Measurements from ENCODE around the gene TULP4. TPM values are rescaled to one million over a fixed set of nuclear protein-coding genes. Genes with fewer than 3 reads are reported as not detected.

The TULP4 gene
- total and polyA plus RNA-seq, 2 of the 8 experiments (the other 6 are each of a cell fraction or from before 2014, with no cell fraction given) = 7.7 to 51.6 TPM

- H3K56ac ChIP-seq (replicated peaks; ENCODE audit: insufficient read length, low read depth, low read length) = no peak overlapping the region
- H3K9ac ChIP-seq (replicated peaks in 1 of 4; ENCODE audit: extremely low read depth in 1 of 4, low read depth in 3 of 4, low read length in 3 of 4) = no peak overlapping the region
- TF ChIP-seq USF2 (IDR thresholded peaks at IDR 0.05; ENCODE audit: low read length) (no peak), CHD1 (IDR thresholded peaks at IDR 0.05; ENCODE audit: low read depth, low read length) (no peak), SIX5 (IDR thresholded peaks at IDR 0.05; ENCODE audit: low read depth, low read length) (no peak), POU5F1 (IDR thresholded peaks at IDR 0.05; ENCODE audit: low read depth, low read length) (no peak), HDAC2 (IDR thresholded peaks at IDR 0.05; ENCODE audit: borderline replicate concordance in 1 of 2, low read depth in 2 of 2, low read length in 2 of 2) (no peak), KDM5A (IDR thresholded peaks at IDR 0.05; ENCODE audit: low read length) (no peak), JUND (IDR thresholded peaks at IDR 0.05; ENCODE audit: low read length) (no peak), CTCF (IDR thresholded peaks at IDR 0.05; ENCODE audit: control extremely low read depth in 1 of 3, insufficient read depth in 1 of 3, low read depth in 1 of 3, low read length in 3 of 3) (no peak), RBBP5 (IDR thresholded peaks at IDR 0.05; ENCODE audit: borderline replicate concordance, low read depth, low read length) (no peak), RFX5 (IDR thresholded peaks at IDR 0.05; ENCODE audit: borderline replicate concordance, low read depth, low read length) (no peak)
Observed at GRCh38 chr6:158387578-158387977, 75.3 kb downstream of the TULP4 start.

More at GRCh38 chr6:158387578-158387977, 75.3 kb downstream of the TULP4 start:
- peaks cover 0 to 1% of the 10 kb centered on the region in 2 experiments for H4K20me1 ChIP-seq (replicated peaks in 1 of 2; ENCODE audit: control insufficient read depth in 1 of 2, insufficient read depth in 2 of 2, low read length in 2 of 2)
- H2BK15ac ChIP-seq (ENCODE audit: low read length) = no peak overlapping the region
- POLR2A ChIA-PET (ENCODE audit: partially characterized antibody) = no interaction called here
- H3K4ac ChIP-seq (replicated peaks; ENCODE audit: insufficient read length, low read depth, low read length) = no peak overlapping the region
- 89% methylated on average over 1 of the region's 1 CpG; no CpG with 5 or more reads in 1 of the 2 experiments for WGBS, 2 experiments (ENCODE audit: extremely low coverage in 1 of 2, insufficient coverage in 1 of 2, insufficient read length in 1 of 2, insufficient replicate concordance in 2 of 2, low coverage in 1 of 2, low lambda C conversion rate in 2 of 2, missing lambda C conversion rate in 1 of 2)
- no peak overlapping the region for H3K4me3 ChIP-seq (ENCODE audit: extremely low read depth in 1 of 4, insufficient read depth in 2 of 4, low read depth in 3 of 4, low read length in 4 of 4)
- no peak overlapping the region for H4K5ac ChIP-seq (ENCODE audit: insufficient read length, low read depth, low read length)
- H4K91ac ChIP-seq (replicated peaks; ENCODE audit: insufficient read length, low read length) = no peak overlapping the region
- H3K36me3 ChIP-seq (ENCODE audit: control insufficient read depth in 2 of 4, insufficient read depth in 4 of 4, low read length in 3 of 4) = peaks cover 0 to 4% (median 0%) of the 10 kb centered on the region in 4 experiments; a peak in 1 of 8 replicates
- no peak overlapping the region for H4K8ac ChIP-seq (ENCODE audit: extremely low read depth, insufficient read depth, low read length)
- H2BK120ac ChIP-seq (replicated peaks; ENCODE audit: low read depth, low read length) = no peak overlapping the region
- FAIRE-seq (no peak), DNase-seq (ENCODE audit: low read depth in 1 of 2, low spot score in 2 of 2) (no peak)
- H3K18ac ChIP-seq (ENCODE audit: extremely low read depth, low read length) = no peak overlapping the region
- no peak overlapping the region for H3K23ac ChIP-seq (ENCODE audit: insufficient read length)
- H3K14ac ChIP-seq (ENCODE audit: insufficient read length) = no peak overlapping the region
- no peak overlapping the region for H3K4me2 ChIP-seq (ENCODE audit: insufficient read depth in 1 of 2, low read depth in 2 of 2, low read length in 2 of 2)
- H3K27ac ChIP-seq (ENCODE audit: low read depth, low read length) = no peak overlapping the region
- H3K4me1 ChIP-seq (replicated peaks in 1 of 4; ENCODE audit: control insufficient read depth in 3 of 4, insufficient read depth in 4 of 4, low read length in 3 of 4) = no peaks in the 10 kb centered on the region
- no peaks in the 10 kb centered on the region for H3K79me1 ChIP-seq (ENCODE audit: low read depth, low read length)
- no peak overlapping the region for H2BK5ac ChIP-seq (ENCODE audit: low read depth, low read length)
- H2BK20ac ChIP-seq (ENCODE audit: low read length) = no peak overlapping the region
- H3K9me3 ChIP-seq (ENCODE audit: insufficient read depth in 2 of 2, low read depth in 1 of 2, low read length in 1 of 2) = peaks cover 12 to 13% of the 10 kb centered on the region in 2 experiments
- no peak overlapping the region for H2BK12ac ChIP-seq (ENCODE audit: low read depth, low read length)
- H2AK5ac ChIP-seq (ENCODE audit: low read depth, low read length) = no peak overlapping the region
- no peaks in the 10 kb centered on the region; a peak in 1 of 4 replicates for H3K79me2 ChIP-seq (ENCODE audit: control insufficient read depth in 1 of 2, insufficient read depth in 2 of 2, low read length in 2 of 2)
- no peak overlapping the region for H2AFZ ChIP-seq (ENCODE audit: low read length)
- CTCF ChIA-PET (ENCODE audit: partially characterized antibody) = interaction anchor here (0.6 to 2.9 kb wide), 8 partner anchors 9 to 173 kb away, joined by 3 to 9 read pairs (median 4); no protein-coding TSS in a partner anchor
- no peaks in the 10 kb centered on the region for H3K27me3 ChIP-seq (replicated peaks in 1 of 4; ENCODE audit: control insufficient read depth in 3 of 4, extremely low read depth in 1 of 4, insufficient read depth in 3 of 4, low read length in 3 of 4)
- H3K23me2 ChIP-seq (ENCODE audit: low read depth, low read length) = no peaks in the 10 kb centered on the region
